GM23338 (cell line): ENCODE results near the gene ADGB. TPM values are rescaled to one million over a fixed set of nuclear protein-coding genes. Genes with fewer than 3 reads are reported as not detected.

Experiments used
- ATAC-seq: fragments of 200-7000 bp; cut with Tn5 transposase; 3 replicates; pipeline ENCODE4 v1.9.1; 2020
- DNase-seq: peaks from one replicate; pipeline ENCODE4 v3.0.0-alpha.2; 2015; ENCODE audit warnings: low spot score
- H2AFZ ChIP-seq: fragments of 200-600 bp; sonication (generic); 2 replicates; pipeline ENCODE4 v1.8.0; 2016; ENCODE audit warnings: antibody characterized with exemption, mild to moderate bottlenecking, moderate library complexity
- H3F3A ChIP-seq: fragments of 200-600 bp; sonication (generic); replicated peaks from 2 replicates; pipeline ENCODE4 v1.8.0; 2017; ENCODE audit warnings: antibody characterized with exemption, mixed run types, low read depth
- H3K27ac ChIP-seq: fragments of 200-600 bp; sonication (generic); 2 replicates; pipeline ENCODE4 v1.6.1; 2016; ENCODE audit warnings: low read depth
- H3K27me3 ChIP-seq: fragments of 200-600 bp; sonication (generic); 2 replicates; pipeline ENCODE4 v1.8.0; 2016; ENCODE audit warnings: mild to moderate bottlenecking, mixed run types, moderate library complexity; ENCODE audit not compliant: insufficient read depth
- H3K36me3 ChIP-seq: fragments of 200-600 bp; sonication (generic); 2 replicates; pipeline ENCODE4 v1.8.0; 2016; ENCODE audit warnings: mild to moderate bottlenecking; ENCODE audit not compliant: insufficient read depth
- H3K4me1 ChIP-seq: fragments of 200-600 bp; sonication (generic); 2 replicates; pipeline ENCODE4 v1.8.0; 2016; ENCODE audit warnings: mild to moderate bottlenecking, moderate library complexity; ENCODE audit not compliant: insufficient read depth
- H3K4me2 ChIP-seq: fragments of 200-600 bp; sonication (generic); 2 replicates; pipeline ENCODE4 v1.7.1; 2017; ENCODE audit warnings: mixed run types
- H3K4me3 ChIP-seq: fragments of 200-600 bp; sonication (generic); 2 replicates; pipeline ENCODE4 v1.6.1; 2016; ENCODE audit warnings: mixed run types
- H3K79me2 ChIP-seq: fragments of 200-600 bp; sonication (generic); replicated peaks from 2 replicates; pipeline ENCODE4 v1.8.0; 2017; ENCODE audit warnings: mild to moderate bottlenecking; ENCODE audit not compliant: insufficient read depth
- H3K9me2 ChIP-seq: fragments of 200-600 bp; sonication (generic); 2 replicates; pipeline ENCODE4 v1.8.0; 2017; ENCODE audit not compliant: insufficient read depth
- H4K20me1 ChIP-seq: fragments of 200-600 bp; sonication (generic); replicated peaks from 2 replicates; pipeline ENCODE4 v1.8.0; 2017; ENCODE audit warnings: mild to moderate bottlenecking; ENCODE audit not compliant: insufficient read depth
- H3K27ac Mint-ChIP-seq: 2 replicates; pipeline ENCODE4 v1.8.0; 2020; ENCODE audit warnings: inconsistent platforms, mild to moderate bottlenecking, moderate library complexity, mixed read lengths
- H3K27me3 Mint-ChIP-seq: 3 replicates; pipeline ENCODE4 v1.8.0; 2022; ENCODE audit warnings: low read depth, mild to moderate bottlenecking, moderate library complexity, mixed read lengths, inconsistent platforms; ENCODE audit not compliant: insufficient read depth, poor library complexity
- H3K36me3 Mint-ChIP-seq: 3 replicates; pipeline ENCODE4 v1.8.0; 2021; ENCODE audit warnings: low read depth, mild to moderate bottlenecking, inconsistent platforms, moderate library complexity, mixed read lengths
- H3K4me1 Mint-ChIP-seq: 3 replicates; pipeline ENCODE4 v1.8.0; 2020; ENCODE audit warnings: mild to moderate bottlenecking, inconsistent platforms, mixed read lengths
- H3K4me3 Mint-ChIP-seq: 3 replicates; pipeline ENCODE4 v1.8.0; 2021; ENCODE audit warnings: moderate library complexity, mild to moderate bottlenecking, inconsistent platforms, mixed read lengths
- H3K9me3 Mint-ChIP-seq: 3 replicates; pipeline ENCODE4 v1.8.0; 2020; ENCODE audit warnings: moderate library complexity, mild to moderate bottlenecking, inconsistent platforms, mixed read lengths
- CREB1 ChIP-seq: fragments of 250-450 bp; sonication (Bioruptor Pico); IDR thresholded peaks from 2 replicates; pipeline ENCODE4 v1.5.0; 2020; ENCODE audit warnings: low read depth, mild to moderate bottlenecking, moderate library complexity
- CTCF ChIP-seq, 2 experiments: fragments of 200-600 bp in 1 of 2; sonication (generic) in 1 of 2; conservative IDR thresholded peaks; 2 replicates each; pipeline versions ENCODE4 v1.5.1 to v1.6.1; 2016 to 2017; ENCODE audit warnings: antibody characterized with exemption in 2 of 2, low read depth in 2 of 2, mild to moderate bottlenecking in 2 of 2, moderate library complexity in 1 of 2
- EZH2 ChIP-seq: fragments of 200-600 bp; sonication (generic); IDR thresholded peaks from one replicate; pipeline ENCODE4 v1.8.0; 2017; ENCODE audit warnings: antibody characterized with exemption, mild to moderate bottlenecking, low read depth; ENCODE audit not compliant: unreplicated experiment
- EZH2phosphoT487 ChIP-seq: fragments of 200-600 bp; sonication (generic); IDR thresholded peaks from one replicate; pipeline ENCODE4 v1.8.1; 2018; ENCODE audit warnings: antibody characterized with exemption; ENCODE audit not compliant: unreplicated experiment
- JUNB ChIP-seq: IDR thresholded peaks from one replicate; pipeline ENCODE4 v1.6.1; 2016; ENCODE audit warnings: antibody characterized with exemption; ENCODE audit not compliant: unreplicated experiment
- NANOG ChIP-seq: IDR thresholded peaks from 2 replicates; pipeline ENCODE4 v1.6.1; 2016; ENCODE audit warnings: antibody characterized with exemption, borderline replicate concordance
- POLR2AphosphoS5 ChIP-seq: IDR thresholded peaks from 2 replicates; pipeline ENCODE4 v1.6.1; 2016; ENCODE audit warnings: antibody characterized with exemption, low read depth
- STAT1 ChIP-seq: IDR thresholded peaks from one replicate; pipeline ENCODE4 v1.6.1; 2016; ENCODE audit warnings: antibody characterized with exemption; ENCODE audit not compliant: unreplicated experiment
- ZNF114 ChIP-seq: fragments of 250-450 bp; sonication (Bioruptor Pico); IDR thresholded peaks from 2 replicates; pipeline ENCODE4 v1.5.0; 2020; ENCODE audit warnings: mild to moderate bottlenecking, moderate library complexity
- ZNF331 ChIP-seq: fragments of 250-450 bp; sonication (Bioruptor Pico); IDR thresholded peaks from 2 replicates; pipeline ENCODE4 v1.5.0; 2020; ENCODE audit warnings: low read depth, mild to moderate bottlenecking, moderate library complexity
- polyA plus RNA-seq: library from polyadenylated mRNA; unstranded; fragments of >200 nt; fragmentation: Nextera tagmentation; extraction: Ambion mirVana; gene quantifications from 2 replicates; pipeline ENCODE4 v1.2.1, GENCODE V29; 2016
- total RNA-seq: library from RNA; depleted of rRNA; stranded (reverse); fragments of >200 nt; shearing (Covaris generic); gene quantifications from 2 replicates; pipeline ENCODE4 v1.2.3, GENCODE V29; 2014
- TF ChIP-seq, protein P1 (sequence below): IDR thresholded peaks from 2 replicates; pipeline ENCODE4 v1.6.1; 2016; ENCODE audit warnings: antibody characterized with exemption
- TF ChIP-seq, protein P2 (sequence below): fragments of 250-450 bp; sonication (Bioruptor Pico); IDR thresholded peaks from 2 replicates; pipeline ENCODE4 v1.5.0; 2020; ENCODE audit warnings: mild to moderate bottlenecking, moderate library complexity
- TF ChIP-seq, protein P3 (sequence below): IDR thresholded peaks from one replicate; pipeline ENCODE4 v1.6.1; 2018; ENCODE audit warnings: antibody characterized with exemption; ENCODE audit not compliant: unreplicated experiment

The ADGB gene
- total and polyA plus RNA-seq, 2 experiments from 2014 or later = not detected

DNA sequence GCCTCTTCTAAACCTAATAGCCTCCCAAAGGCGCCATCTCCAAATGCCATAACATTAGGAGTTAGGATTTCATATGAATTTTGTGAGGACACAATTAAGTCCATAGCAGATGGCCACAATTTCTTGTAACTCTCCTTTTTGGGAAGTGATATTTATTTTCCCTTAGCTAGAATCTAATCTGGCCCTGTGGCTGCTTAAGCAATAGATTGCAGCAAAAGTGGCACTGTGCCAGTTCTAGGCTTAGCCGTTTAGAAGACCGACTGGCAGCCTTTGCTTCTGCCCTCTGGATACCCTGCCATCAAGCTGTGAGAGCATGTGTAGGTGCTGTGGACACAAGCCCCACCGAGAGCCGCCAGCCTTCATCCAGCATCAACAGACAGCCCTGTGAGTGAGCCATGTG is 15.9 kb upstream of the ADGB start:
- Histone ChIP-seq H3K4me1 (no peaks in the 10 kb centered on the region), H3K79me2 (no peaks in the 10 kb centered on the region), H3K9me2 (no peaks in the 10 kb centered on the region), H3K27me3 (no peaks in the 10 kb centered on the region), H3F3A (no peaks in the 10 kb centered on the region), H3K27ac (no peak overlapping the region), H4K20me1 (no peaks in the 10 kb centered on the region), H3K36me3 (no peaks in the 10 kb centered on the region), H3K4me2 (no peak overlapping the region), H2AFZ (no peak overlapping the region), H3K4me3 (no peak overlapping the region)
- H3K4me3 Mint-ChIP-seq = no peak overlapping the region
- H3K27ac Mint-ChIP-seq = no peak overlapping the region
- no peak for TF ChIP-seq EZH2phosphoT487
- TF ChIP-seq, protein P1, sequence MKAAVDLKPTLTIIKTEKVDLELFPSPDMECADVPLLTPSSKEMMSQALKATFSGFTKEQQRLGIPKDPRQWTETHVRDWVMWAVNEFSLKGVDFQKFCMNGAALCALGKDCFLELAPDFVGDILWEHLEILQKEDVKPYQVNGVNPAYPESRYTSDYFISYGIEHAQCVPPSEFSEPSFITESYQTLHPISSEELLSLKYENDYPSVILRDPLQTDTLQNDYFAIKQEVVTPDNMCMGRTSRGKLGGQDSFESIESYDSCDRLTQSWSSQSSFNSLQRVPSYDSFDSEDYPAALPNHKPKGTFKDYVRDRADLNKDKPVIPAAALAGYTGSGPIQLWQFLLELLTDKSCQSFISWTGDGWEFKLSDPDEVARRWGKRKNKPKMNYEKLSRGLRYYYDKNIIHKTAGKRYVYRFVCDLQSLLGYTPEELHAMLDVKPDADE = no peak
- no peak for TF ChIP-seq ZNF331 (CRISPR knock-in tag)
- TF ChIP-seq, protein P2, sequence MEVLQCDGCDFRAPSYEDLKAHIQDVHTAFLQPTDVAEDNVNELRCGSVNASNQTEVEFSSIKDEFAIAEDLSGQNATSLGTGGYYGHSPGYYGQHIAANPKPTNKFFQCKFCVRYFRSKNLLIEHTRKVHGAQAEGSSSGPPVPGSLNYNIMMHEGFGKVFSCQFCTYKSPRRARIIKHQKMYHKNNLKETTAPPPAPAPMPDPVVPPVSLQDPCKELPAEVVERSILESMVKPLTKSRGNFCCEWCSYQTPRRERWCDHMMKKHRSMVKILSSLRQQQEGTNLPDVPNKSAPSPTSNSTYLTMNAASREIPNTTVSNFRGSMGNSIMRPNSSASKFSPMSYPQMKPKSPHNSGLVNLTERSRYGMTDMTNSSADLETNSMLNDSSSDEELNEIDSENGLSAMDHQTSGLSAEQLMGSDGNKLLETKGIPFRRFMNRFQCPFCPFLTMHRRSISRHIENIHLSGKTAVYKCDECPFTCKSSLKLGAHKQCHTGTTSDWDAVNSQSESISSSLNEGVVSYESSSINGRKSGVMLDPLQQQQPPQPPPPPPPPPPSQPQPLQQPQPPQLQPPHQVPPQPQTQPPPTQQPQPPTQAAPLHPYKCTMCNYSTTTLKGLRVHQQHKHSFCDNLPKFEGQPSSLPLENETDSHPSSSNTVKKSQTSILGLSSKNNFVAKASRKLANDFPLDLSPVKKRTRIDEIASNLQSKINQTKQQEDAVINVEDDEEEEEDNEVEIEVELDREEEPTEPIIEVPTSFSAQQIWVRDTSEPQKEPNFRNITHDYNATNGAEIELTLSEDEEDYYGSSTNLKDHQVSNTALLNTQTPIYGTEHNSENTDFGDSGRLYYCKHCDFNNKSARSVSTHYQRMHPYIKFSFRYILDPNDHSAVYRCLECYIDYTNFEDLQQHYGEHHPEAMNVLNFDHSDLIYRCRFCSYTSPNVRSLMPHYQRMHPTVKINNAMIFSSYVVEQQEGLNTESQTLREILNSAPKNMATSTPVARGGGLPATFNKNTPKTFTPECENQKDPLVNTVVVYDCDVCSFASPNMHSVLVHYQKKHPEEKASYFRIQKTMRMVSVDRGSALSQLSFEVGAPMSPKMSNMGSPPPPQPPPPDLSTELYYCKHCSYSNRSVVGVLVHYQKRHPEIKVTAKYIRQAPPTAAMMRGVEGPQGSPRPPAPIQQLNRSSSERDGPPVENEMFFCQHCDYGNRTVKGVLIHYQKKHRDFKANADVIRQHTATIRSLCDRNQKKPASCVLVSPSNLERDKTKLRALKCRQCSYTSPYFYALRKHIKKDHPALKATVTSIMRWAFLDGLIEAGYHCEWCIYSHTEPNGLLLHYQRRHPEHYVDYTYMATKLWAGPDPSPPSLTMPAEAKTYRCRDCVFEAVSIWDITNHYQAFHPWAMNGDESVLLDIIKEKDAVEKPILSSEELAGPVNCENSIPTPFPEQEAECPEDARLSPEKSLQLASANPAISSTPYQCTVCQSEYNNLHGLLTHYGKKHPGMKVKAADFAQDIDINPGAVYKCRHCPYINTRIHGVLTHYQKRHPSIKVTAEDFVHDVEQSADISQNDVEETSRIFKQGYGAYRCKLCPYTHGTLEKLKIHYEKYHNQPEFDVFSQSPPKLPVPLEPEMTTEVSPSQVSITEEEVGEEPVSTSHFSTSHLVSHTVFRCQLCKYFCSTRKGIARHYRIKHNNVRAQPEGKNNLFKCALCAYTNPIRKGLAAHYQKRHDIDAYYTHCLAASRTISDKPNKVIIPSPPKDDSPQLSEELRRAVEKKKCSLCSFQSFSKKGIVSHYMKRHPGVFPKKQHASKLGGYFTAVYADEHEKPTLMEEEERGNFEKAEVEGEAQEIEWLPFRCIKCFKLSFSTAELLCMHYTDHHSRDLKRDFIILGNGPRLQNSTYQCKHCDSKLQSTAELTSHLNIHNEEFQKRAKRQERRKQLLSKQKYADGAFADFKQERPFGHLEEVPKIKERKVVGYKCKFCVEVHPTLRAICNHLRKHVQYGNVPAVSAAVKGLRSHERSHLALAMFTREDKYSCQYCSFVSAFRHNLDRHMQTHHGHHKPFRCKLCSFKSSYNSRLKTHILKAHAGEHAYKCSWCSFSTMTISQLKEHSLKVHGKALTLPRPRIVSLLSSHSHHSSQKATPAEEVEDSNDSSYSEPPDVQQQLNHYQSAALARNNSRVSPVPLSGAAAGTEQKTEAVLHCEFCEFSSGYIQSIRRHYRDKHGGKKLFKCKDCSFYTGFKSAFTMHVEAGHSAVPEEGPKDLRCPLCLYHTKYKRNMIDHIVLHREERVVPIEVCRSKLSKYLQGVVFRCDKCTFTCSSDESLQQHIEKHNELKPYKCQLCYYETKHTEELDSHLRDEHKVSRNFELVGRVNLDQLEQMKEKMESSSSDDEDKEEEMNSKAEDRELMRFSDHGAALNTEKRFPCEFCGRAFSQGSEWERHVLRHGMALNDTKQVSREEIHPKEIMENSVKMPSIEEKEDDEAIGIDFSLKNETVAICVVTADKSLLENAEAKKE (CRISPR knock-in tag) = no peak
- TF ChIP-seq JUNB = no peak
- TF ChIP-seq ZNF114 = no peak
- TF ChIP-seq, protein P3, sequence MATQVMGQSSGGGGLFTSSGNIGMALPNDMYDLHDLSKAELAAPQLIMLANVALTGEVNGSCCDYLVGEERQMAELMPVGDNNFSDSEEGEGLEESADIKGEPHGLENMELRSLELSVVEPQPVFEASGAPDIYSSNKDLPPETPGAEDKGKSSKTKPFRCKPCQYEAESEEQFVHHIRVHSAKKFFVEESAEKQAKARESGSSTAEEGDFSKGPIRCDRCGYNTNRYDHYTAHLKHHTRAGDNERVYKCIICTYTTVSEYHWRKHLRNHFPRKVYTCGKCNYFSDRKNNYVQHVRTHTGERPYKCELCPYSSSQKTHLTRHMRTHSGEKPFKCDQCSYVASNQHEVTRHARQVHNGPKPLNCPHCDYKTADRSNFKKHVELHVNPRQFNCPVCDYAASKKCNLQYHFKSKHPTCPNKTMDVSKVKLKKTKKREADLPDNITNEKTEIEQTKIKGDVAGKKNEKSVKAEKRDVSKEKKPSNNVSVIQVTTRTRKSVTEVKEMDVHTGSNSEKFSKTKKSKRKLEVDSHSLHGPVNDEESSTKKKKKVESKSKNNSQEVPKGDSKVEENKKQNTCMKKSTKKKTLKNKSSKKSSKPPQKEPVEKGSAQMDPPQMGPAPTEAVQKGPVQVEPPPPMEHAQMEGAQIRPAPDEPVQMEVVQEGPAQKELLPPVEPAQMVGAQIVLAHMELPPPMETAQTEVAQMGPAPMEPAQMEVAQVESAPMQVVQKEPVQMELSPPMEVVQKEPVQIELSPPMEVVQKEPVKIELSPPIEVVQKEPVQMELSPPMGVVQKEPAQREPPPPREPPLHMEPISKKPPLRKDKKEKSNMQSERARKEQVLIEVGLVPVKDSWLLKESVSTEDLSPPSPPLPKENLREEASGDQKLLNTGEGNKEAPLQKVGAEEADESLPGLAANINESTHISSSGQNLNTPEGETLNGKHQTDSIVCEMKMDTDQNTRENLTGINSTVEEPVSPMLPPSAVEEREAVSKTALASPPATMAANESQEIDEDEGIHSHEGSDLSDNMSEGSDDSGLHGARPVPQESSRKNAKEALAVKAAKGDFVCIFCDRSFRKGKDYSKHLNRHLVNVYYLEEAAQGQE = no peak
- no peak for TF ChIP-seq CTCF (conservative IDR thresholded peaks at IDR 0.05; ENCODE audit: low read depth in 2 of 2)
- TF ChIP-seq EZH2 = no peak
- TF ChIP-seq STAT1 = no peak
- no peak for TF ChIP-seq POLR2AphosphoS5
- no peak for TF ChIP-seq NANOG
- TF ChIP-seq CREB1 (CRISPR knock-in tag) = no peak
- no peak for ATAC-seq
- no peaks in the 10 kb centered on the region for H3K4me1 Mint-ChIP-seq
- DNase-seq = no peak
- no peaks in the 10 kb centered on the region for H3K36me3 Mint-ChIP-seq
- no peaks in the 10 kb centered on the region for H3K27me3 Mint-ChIP-seq
- no peaks in the 10 kb centered on the region for H3K9me3 Mint-ChIP-seq
